SK-N-SH (cell line): ENCODE results near the gene CADM1. TPM values are rescaled to one million over a fixed set of nuclear protein-coding genes. Genes with fewer than 3 reads are reported as not detected.

Experiments used
- CTCF ChIA-PET: fragments of 300-600, 350-600 bp; formaldehyde crosslinking; extraction: SDS; loops from one replicate; lab custom pipeline; 2021; lab: Yijun Ruan, JAX
- POLR2A ChIA-PET: fragments of 350-600 bp; sonication (Branson Sonifier 250); formaldehyde crosslinking; extraction: SDS; loops from one replicate; lab custom pipeline; 2020; ENCODE audit warnings: antibody characterized with exemption, inconsistent platforms; lab: Yijun Ruan, JAX
- DNase-seq: peaks from one replicate; pipeline ENCODE4 v3.0.0; 2012
- H2AFZ ChIP-seq: fragments of 200-600 bp; sonication (generic); 2 replicates; pipeline ENCODE4 v1.8.1; 2016; ENCODE audit warnings: antibody characterized with exemption, mild to moderate bottlenecking, low read depth
- H3F3A ChIP-seq: fragments of 200-600 bp; sonication (generic); replicated peaks from 2 replicates; pipeline ENCODE3; 2016; ENCODE audit warnings: antibody characterized with exemption, mild to moderate bottlenecking; ENCODE audit not compliant: insufficient read depth
- H3K27ac ChIP-seq, 2 experiments: fragments of 200-500 bp in 1 of 2; fragments of 200-600 bp in 1 of 2; sonication (Bioruptor generic) in 1 of 2; sonication (generic), shearing (Covaris generic) in 1 of 2; 2 replicates each; pipeline versions ENCODE4 v1.5.1 to v1.6.1; 2014 to 2016; ENCODE audit warnings: low read depth in 2 of 2, inconsistent platforms in 1 of 2, low read length in 1 of 2, mild to moderate bottlenecking in 1 of 2, mixed read lengths in 1 of 2
- H3K27me3 ChIP-seq: fragments of 200-600 bp; sonication (generic), shearing (Covaris generic); 2 replicates; pipeline ENCODE4 v1.6.1; 2016; ENCODE audit warnings: mixed run types; ENCODE audit not compliant: insufficient read depth
- H3K36me3 ChIP-seq, 2 experiments: fragments of 200-500 bp in 1 of 2; fragments of 200-600 bp in 1 of 2; sonication (Bioruptor generic) in 1 of 2; sonication (generic) in 1 of 2; replicated peaks in 1 of 2; 2 replicates each; pipeline versions ENCODE3 to v1.5.1; 2014 to 2016; ENCODE audit warnings: low read length in 1 of 2, mild to moderate bottlenecking in 1 of 2; ENCODE audit not compliant: insufficient read depth in 2 of 2, control insufficient read depth in 1 of 2
- H3K4me1 ChIP-seq, 2 experiments: fragments of 200-500 bp in 1 of 2; fragments of 200-600 bp in 1 of 2; sonication (Bioruptor generic) in 1 of 2; sonication (generic), shearing (Covaris generic) in 1 of 2; 2 replicates each; pipeline versions ENCODE4 v1.5.1 to v1.6.1; 2014 to 2016; ENCODE audit warnings: low read depth in 1 of 2, low read length in 1 of 2, mixed run types in 1 of 2; ENCODE audit not compliant: insufficient read depth in 2 of 2, control insufficient read depth in 1 of 2
- H3K4me2 ChIP-seq: fragments of 200-600 bp; sonication (generic), shearing (Covaris generic); 2 replicates; pipeline ENCODE4 v1.6.1; 2017; ENCODE audit warnings: mixed run types
- H3K4me3 ChIP-seq, 2 experiments: fragments of 200-500 bp in 1 of 2; fragments of 200-600 bp in 1 of 2; sonication (Bioruptor generic) in 1 of 2; sonication (generic), shearing (Covaris generic) in 1 of 2; 2 replicates each; pipeline versions ENCODE4 v1.5.1 to v1.8.1; 2014 to 2016; ENCODE audit warnings: low read depth in 2 of 2, inconsistent platforms in 1 of 2, low read length in 1 of 2, mild to moderate bottlenecking in 1 of 2, mixed read lengths in 1 of 2, moderate library complexity in 1 of 2
- H3K79me2 ChIP-seq: fragments of 200-600 bp; sonication (generic); 2 replicates; pipeline ENCODE4 v1.8.1; 2017; ENCODE audit warnings: mild to moderate bottlenecking; ENCODE audit not compliant: insufficient read depth
- H3K9ac ChIP-seq: fragments of 200-600 bp; sonication (generic); 2 replicates; pipeline ENCODE4 v1.6.1; 2017; ENCODE audit warnings: mixed run types
- H3K9me2 ChIP-seq: fragments of 200-600 bp; sonication (generic); 2 replicates; pipeline ENCODE4 v1.6.1; 2017; ENCODE audit warnings: mixed run types
- H3K9me3 ChIP-seq: fragments of 200-600 bp; sonication (generic); 2 replicates; pipeline ENCODE4 v1.6.1; 2017; ENCODE audit warnings: mixed run types, mild to moderate bottlenecking, moderate library complexity
- H4K20me1 ChIP-seq: fragments of 200-600 bp; sonication (generic); 2 replicates; pipeline ENCODE4 v1.6.1; 2017; ENCODE audit warnings: mild to moderate bottlenecking, mixed run types; ENCODE audit not compliant: insufficient read depth
- GABPA ChIP-seq: IDR thresholded peaks from 2 replicates; pipeline ENCODE4 v1.4.0; 2012; ENCODE audit warnings: low read depth, mild to moderate bottlenecking
- NRF1 ChIP-seq: IDR thresholded peaks from 2 replicates; pipeline ENCODE4 v1.6.1; 2012; ENCODE audit warnings: low read depth, mild to moderate bottlenecking, low read length
- POLR2AphosphoS5 ChIP-seq: IDR thresholded peaks from 2 replicates; pipeline ENCODE4 v1.6.1; 2012; ENCODE audit warnings: low read depth, low read length
- SIN3A ChIP-seq: IDR thresholded peaks from 2 replicates; pipeline ENCODE4 v1.6.1; 2012; ENCODE audit warnings: low read depth, mild to moderate bottlenecking, low read length, moderate library complexity, borderline replicate concordance
- TAF1 ChIP-seq: IDR thresholded peaks from 2 replicates; pipeline ENCODE4 v1.6.1; 2012; ENCODE audit warnings: low read depth, mild to moderate bottlenecking, low read length, moderate library complexity, borderline replicate concordance
- TCF12 ChIP-seq: IDR thresholded peaks from 2 replicates; pipeline ENCODE4 v1.4.0; 2012
- TEAD4 ChIP-seq: IDR thresholded peaks from 2 replicates; pipeline ENCODE4 v1.4.0; 2012; ENCODE audit warnings: mild to moderate bottlenecking, borderline replicate concordance; ENCODE audit not compliant: insufficient read depth
- WGBS: methylation state at CpG from one replicate; pipeline ENCODE4 v1.1.6; 2017; ENCODE audit warnings: low lambda C conversion rate; 5-methylcytosine and 5-hydroxymethylcytosine counted together
- polyA plus RNA-seq, 3 experiments: library from polyadenylated mRNA; depleted of rRNA; stranded (reverse); fragments of >200 nt; gene quantifications; 2 replicates each; pipeline ENCODE4 v1.2.3, GENCODE V29; 2012
- TF ChIP-seq, protein P1 (sequence below): IDR thresholded peaks from 2 replicates; pipeline ENCODE4 v1.4.0; 2012; ENCODE audit warnings: low read depth, borderline replicate concordance
- TF ChIP-seq, protein P2 (sequence below): IDR thresholded peaks from 2 replicates; pipeline ENCODE4 v1.4.0; 2012; ENCODE audit warnings: low read depth
- TF ChIP-seq, protein P3 (sequence below): fragments of 150-350 bp; IDR thresholded peaks from 2 replicates; pipeline ENCODE4 v1.6.1; 2016; ENCODE audit warnings: mild to moderate bottlenecking, low read depth, low read length

Gene CADM1
- polyA plus RNA-seq, 1 of the 3 experiments (the other 2 are of a cell fraction) = 7.9 TPM

DNA sequence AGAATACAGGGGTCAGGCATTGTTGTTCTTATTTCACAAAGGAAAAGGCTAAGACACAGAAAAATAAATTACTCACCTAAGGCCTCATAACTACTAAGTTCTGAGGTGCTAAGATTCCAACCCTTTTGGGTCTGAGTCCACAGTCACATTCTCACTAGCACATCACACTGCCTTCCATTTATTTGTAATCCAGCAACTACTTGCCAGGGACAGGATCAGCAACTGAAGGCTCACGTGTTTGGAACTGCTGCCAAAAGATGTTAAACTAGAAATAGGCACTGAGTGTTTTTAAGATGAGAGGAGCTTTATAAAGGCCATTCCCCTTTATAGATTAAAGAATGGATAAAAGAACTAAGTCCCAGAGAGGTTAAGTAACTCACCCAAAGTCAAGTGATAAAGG, 58.0 kb downstream of the CADM1 start:
- no peaks in the 10 kb centered on the region; a peak in 1 of 4 replicates for H3K4me1 ChIP-seq
- H3K9ac ChIP-seq = no peak overlapping the region
- no peaks in the 10 kb centered on the region for H3K27me3 ChIP-seq
- no peak overlapping the region for H3K27ac ChIP-seq
- no peak for DNase-seq
- ChIA-PET CTCF (interaction anchor here (0.8 kb wide), 1 partner anchor 112 kb away, joined by 3 read pairs; no protein-coding TSS in a partner anchor), POLR2A (no interaction called here)
- no peaks in the 10 kb centered on the region for H4K20me1 ChIP-seq
- H3F3A ChIP-seq = no peaks in the 10 kb centered on the region
- H3K36me3 ChIP-seq = peaks cover 0 to 5% of the 10 kb centered on the region in 2 experiments
- H3K4me2 ChIP-seq = no peak overlapping the region
- peaks cover 10% of the 10 kb centered on the region for H3K9me3 ChIP-seq
- no peaks in the 10 kb centered on the region for H3K79me2 ChIP-seq
- no peak overlapping the region for H3K4me3 ChIP-seq
- H3K9me2 ChIP-seq = no peaks in the 10 kb centered on the region
- 59% methylated on average over 1 of the region's 1 CpG for WGBS
- no peak for TF ChIP-seq NRF1
- H2AFZ ChIP-seq = no peak overlapping the region

DNA sequence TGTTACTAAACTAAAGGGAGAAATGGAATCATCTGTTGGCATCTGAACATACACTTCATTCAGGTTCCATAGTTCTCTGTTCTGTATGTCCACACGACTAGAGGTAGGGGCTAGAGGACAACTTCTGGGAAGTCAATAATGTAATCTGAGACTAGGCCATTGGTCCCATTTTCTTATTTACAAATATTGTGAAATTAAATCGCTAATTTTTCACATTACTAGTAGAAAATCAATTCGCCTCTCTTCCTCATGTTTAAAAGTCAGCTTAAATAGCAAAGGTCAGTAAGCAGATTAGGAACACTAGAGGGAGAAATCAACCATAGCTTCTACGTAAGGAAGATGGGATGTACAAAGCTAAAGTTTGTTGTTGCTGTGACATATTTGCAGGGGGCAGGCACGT, 59.7 kb downstream of the CADM1 start:
- 63% methylated on average over 5 of the region's 5 CpGs for WGBS

DNA sequence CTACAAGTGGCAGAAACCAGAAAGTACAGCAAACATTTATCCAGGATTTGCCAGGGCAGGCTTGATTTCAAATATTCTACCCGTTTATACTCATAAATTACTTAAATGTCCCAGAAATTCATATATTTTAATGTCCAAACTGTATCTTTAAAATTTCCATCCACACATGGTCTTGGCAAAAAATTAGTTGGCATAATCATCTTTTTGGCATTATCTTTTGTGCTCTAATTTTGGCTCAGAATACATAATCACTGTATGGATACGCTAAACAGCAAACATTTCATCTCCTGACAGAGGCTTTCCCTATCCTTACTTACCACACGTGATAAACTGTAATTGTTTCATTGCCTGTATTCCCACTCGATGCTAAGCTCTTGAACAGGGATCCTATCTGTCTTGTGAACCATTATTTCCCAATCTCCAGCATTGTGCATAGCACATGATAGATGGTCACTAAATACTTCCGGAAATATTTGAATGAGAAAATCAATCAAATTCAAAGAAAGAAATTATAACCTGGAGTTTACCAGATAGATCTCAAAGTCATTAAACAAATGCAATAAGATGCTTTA, 64.2 kb downstream of the CADM1 start:
- Histone ChIP-seq H4K20me1 (no peaks in the 10 kb centered on the region), H3F3A (no peaks in the 10 kb centered on the region), H2AFZ (no peak overlapping the region), H3K27me3 (no peaks in the 10 kb centered on the region), H3K79me2 (no peaks in the 10 kb centered on the region), H3K4me2 (no peak overlapping the region), H3K27ac (peak overlapping the region in 1 of 2 experiments; percentile 39; a peak in 2 of 4 replicates), H3K4me3 (no peak overlapping the region), H3K4me1 (peaks cover 0 to 26% of the 10 kb centered on the region in 2 experiments; a peak in 2 of 4 replicates), H3K36me3 (peaks cover 0 to 4% of the 10 kb centered on the region in 2 experiments), H3K9me3 (no peaks in the 10 kb centered on the region), H3K9ac (no peak overlapping the region), H3K9me2 (no peaks in the 10 kb centered on the region)
- no peak for DNase-seq
- CTCF ChIA-PET = interaction anchor here (1.5 kb wide), 1 partner anchor 18 kb away, joined by 4 read pairs; no protein-coding TSS in a partner anchor
- WGBS = 64% methylated on average over 5 of the region's 5 CpGs
- TF ChIP-seq TEAD4 (no peak), GABPA (no peak), SIN3A (no peak), POLR2AphosphoS5 (no peak)
- TF ChIP-seq, protein P1, sequence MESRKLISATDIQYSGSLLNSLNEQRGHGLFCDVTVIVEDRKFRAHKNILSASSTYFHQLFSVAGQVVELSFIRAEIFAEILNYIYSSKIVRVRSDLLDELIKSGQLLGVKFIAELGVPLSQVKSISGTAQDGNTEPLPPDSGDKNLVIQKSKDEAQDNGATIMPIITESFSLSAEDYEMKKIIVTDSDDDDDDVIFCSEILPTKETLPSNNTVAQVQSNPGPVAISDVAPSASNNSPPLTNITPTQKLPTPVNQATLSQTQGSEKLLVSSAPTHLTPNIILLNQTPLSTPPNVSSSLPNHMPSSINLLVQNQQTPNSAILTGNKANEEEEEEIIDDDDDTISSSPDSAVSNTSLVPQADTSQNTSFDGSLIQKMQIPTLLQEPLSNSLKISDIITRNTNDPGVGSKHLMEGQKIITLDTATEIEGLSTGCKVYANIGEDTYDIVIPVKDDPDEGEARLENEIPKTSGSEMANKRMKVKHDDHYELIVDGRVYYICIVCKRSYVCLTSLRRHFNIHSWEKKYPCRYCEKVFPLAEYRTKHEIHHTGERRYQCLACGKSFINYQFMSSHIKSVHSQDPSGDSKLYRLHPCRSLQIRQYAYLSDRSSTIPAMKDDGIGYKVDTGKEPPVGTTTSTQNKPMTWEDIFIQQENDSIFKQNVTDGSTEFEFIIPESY = no peak
- POLR2A ChIA-PET = no interaction called here

More for the DNA sequence above, 59.7 kb downstream of the CADM1 start:
- Histone ChIP-seq H3K4me2 (no peak overlapping the region), H3K9me2 (no peaks in the 10 kb centered on the region), H2AFZ (no peak overlapping the region), H3K9ac (no peak overlapping the region), H4K20me1 (no peaks in the 10 kb centered on the region), H3K4me3 (no peak overlapping the region), H3F3A (no peaks in the 10 kb centered on the region), H3K4me1 (peaks cover 0 to 9% of the 10 kb centered on the region in 2 experiments; a peak in 2 of 4 replicates), H3K27ac (no peak overlapping the region), H3K9me3 (peaks cover 10% of the 10 kb centered on the region), H3K79me2 (no peaks in the 10 kb centered on the region), H3K27me3 (no peaks in the 10 kb centered on the region), H3K36me3 (peaks cover 0 to 5% of the 10 kb centered on the region in 2 experiments)
- ChIA-PET POLR2A (interaction anchor here (0.6 kb wide), 1 partner anchor 56 kb away, joined by 3 read pairs; no protein-coding TSS in a partner anchor), CTCF (no interaction called here)
- TF ChIP-seq, protein P2, sequence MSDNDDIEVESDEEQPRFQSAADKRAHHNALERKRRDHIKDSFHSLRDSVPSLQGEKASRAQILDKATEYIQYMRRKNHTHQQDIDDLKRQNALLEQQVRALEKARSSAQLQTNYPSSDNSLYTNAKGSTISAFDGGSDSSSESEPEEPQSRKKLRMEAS = no peak
- TF ChIP-seq TAF1 (no peak), TCF12 (no peak)
- TF ChIP-seq, protein P3, sequence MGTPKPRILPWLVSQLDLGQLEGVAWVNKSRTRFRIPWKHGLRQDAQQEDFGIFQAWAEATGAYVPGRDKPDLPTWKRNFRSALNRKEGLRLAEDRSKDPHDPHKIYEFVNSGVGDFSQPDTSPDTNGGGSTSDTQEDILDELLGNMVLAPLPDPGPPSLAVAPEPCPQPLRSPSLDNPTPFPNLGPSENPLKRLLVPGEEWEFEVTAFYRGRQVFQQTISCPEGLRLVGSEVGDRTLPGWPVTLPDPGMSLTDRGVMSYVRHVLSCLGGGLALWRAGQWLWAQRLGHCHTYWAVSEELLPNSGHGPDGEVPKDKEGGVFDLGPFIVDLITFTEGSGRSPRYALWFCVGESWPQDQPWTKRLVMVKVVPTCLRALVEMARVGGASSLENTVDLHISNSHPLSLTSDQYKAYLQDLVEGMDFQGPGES = no peak
- DNase-seq = no peak
